HFF-Myc (cell line): Measurements from ENCODE around the gene TRPT1.
"Not testable (repeated sequence)": the region's sequence is repeated elsewhere in the genome, so short reads cannot be mapped to it uniquely, and the experiment has no call there.

Experiments used
- DNase-seq: peaks from one replicate; pipeline ENCODE4 v3.0.0-alpha.2; 2011; ENCODE audit warnings: low read depth; ENCODE audit errors: extremely low read depth
- H3K4me3 ChIP-seq: replicated peaks from 2 replicates; pipeline ENCODE4 v1.5.1; 2011; ENCODE audit warnings: low read depth, mild to moderate bottlenecking, control low read depth, low read length
- CTCF ChIP-seq: IDR thresholded peaks from 2 replicates; pipeline ENCODE4 v1.5.1; 2012; ENCODE audit warnings: mild to moderate bottlenecking, low read depth, low read length, control low read depth; ENCODE audit errors: missing control alignments

The TRPT1 gene

GRCh38 chr11:64247729-64248531 is 21.9 kb upstream of the TRPT1 start:
- no peak for DNase-seq
- TF ChIP-seq CTCF = no peak

GRCh38 chr11:64246871-64247728 is 21.1 kb upstream of the TRPT1 start, which contains the start of gene PPP1R14B:
PPP1R14B (minus strand) TSS chr11:64246943; CDS start chr11:64246673, 270 bp downstream.
- DNase-seq = no peak
- no peak for TF ChIP-seq CTCF
- peak within 1 kb of the TSS; percentile 99 for H3K4me3 ChIP-seq

More at GRCh38 chr11:64247729-64248531, 21.9 kb upstream of the TRPT1 start:
- peak overlapping the region; percentile 62 for H3K4me3 ChIP-seq

- not testable (repeated sequence) for DNase-seq
- H3K4me3 ChIP-seq = peak overlapping the region; percentile 99
These were observed 20.6 kb upstream of the TRPT1 start for GRCh38 chr11:64246621-64246870.

- H3K4me3 ChIP-seq = peak overlapping the region; percentile 99
- no peak for DNase-seq
- no peak for TF ChIP-seq CTCF
These were observed 20.0 kb upstream of the TRPT1 start for GRCh38 chr11:64245797-64246620.

GRCh38 chr11:64245401-64245796 is 19.4 kb upstream of the TRPT1 start:
- TF ChIP-seq CTCF = no peak
- DNase-seq = no peak
- peak overlapping the region; percentile 99 for H3K4me3 ChIP-seq

GRCh38 chr11:64244966-64245365 is 19.0 kb upstream of the TRPT1 start:
- DNase-seq = no peak
- no peak for TF ChIP-seq CTCF
- peak overlapping the region; percentile 99 for H3K4me3 ChIP-seq
